Activated CD4-positive, alpha-beta memory T cell treated with anti-CD3 and anti-CD28 coated beads, Interleukin-2, amount 10 ng/mL, durations not matched to agents 7 days and 5 days (primary cell): Measurements from ENCODE around the gene PGRMC2. TPM values are rescaled to one million over a fixed set of nuclear protein-coding genes. Genes with fewer than 3 reads are reported as not detected.

ENCODE experiments used
- CTCF ChIA-PET: fragments of 350-600 bp; sonication (Branson Sonifier 250); formaldehyde crosslinking; loops from one replicate; lab custom pipeline; 2021; ENCODE audit warnings: antibody characterized with exemption, inconsistent platforms; lab: Charles Lee
- POLR2A ChIA-PET: fragments of 350-600 bp; sonication (Branson Sonifier 250); formaldehyde crosslinking; loops from one replicate; lab custom pipeline; 2021; ENCODE audit warnings: antibody characterized with exemption; lab: Charles Lee
- DNase-seq: peaks from one replicate; pipeline ENCODE4 v3.0.0-alpha.2; 2020
- H3K27ac Mint-ChIP-seq: one replicate; pipeline ENCODE4 v1.8.0; 2021; ENCODE audit warnings: mild to moderate bottlenecking, mixed read lengths
- H3K27me3 Mint-ChIP-seq: one replicate; pipeline ENCODE4 v1.8.0; 2021; ENCODE audit warnings: mixed read lengths
- H3K36me3 Mint-ChIP-seq: one replicate; pipeline ENCODE4 v1.8.0; 2021; ENCODE audit warnings: low read depth, mixed read lengths
- H3K4me1 Mint-ChIP-seq: one replicate; pipeline ENCODE4 v1.8.0; 2021; ENCODE audit warnings: mixed read lengths
- H3K4me3 Mint-ChIP-seq: one replicate; pipeline ENCODE4 v1.8.0; 2021; ENCODE audit warnings: mild to moderate bottlenecking, mixed read lengths
- H3K9me3 Mint-ChIP-seq: one replicate; pipeline ENCODE4 v1.8.0; 2021; ENCODE audit warnings: mixed read lengths
- total RNA-seq, 2 experiments: library from RNA; stranded (reverse); gene quantifications; one replicate each; pipeline ENCODE4 v1.2.3, GENCODE V29; 2021

Gene PGRMC2
- total RNA-seq, 2 experiments from 2014 or later = 44.3 to 46.0 TPM

DNA sequence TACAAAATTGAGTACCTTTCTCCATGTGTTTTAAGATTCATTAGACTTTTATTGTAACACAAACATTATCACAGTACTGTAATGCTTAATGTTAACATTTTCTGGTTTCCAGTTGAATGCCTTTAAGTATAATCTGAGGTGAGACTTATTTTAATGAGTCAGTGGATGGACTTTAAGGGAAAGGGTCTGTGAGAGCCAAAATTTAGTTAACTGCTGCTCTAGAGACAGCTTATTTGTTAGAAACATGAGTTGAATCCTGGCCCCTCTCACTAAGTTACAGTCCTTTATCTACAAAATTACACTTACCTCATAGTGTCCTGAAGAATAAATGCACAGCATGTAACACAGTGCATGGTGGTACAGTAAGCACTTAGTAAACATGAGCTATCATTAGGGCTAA, 66.0 kb downstream of the PGRMC2 start:
- POLR2A ChIA-PET = no interaction called here
- no peak overlapping the region for H3K27ac Mint-ChIP-seq

DNA sequence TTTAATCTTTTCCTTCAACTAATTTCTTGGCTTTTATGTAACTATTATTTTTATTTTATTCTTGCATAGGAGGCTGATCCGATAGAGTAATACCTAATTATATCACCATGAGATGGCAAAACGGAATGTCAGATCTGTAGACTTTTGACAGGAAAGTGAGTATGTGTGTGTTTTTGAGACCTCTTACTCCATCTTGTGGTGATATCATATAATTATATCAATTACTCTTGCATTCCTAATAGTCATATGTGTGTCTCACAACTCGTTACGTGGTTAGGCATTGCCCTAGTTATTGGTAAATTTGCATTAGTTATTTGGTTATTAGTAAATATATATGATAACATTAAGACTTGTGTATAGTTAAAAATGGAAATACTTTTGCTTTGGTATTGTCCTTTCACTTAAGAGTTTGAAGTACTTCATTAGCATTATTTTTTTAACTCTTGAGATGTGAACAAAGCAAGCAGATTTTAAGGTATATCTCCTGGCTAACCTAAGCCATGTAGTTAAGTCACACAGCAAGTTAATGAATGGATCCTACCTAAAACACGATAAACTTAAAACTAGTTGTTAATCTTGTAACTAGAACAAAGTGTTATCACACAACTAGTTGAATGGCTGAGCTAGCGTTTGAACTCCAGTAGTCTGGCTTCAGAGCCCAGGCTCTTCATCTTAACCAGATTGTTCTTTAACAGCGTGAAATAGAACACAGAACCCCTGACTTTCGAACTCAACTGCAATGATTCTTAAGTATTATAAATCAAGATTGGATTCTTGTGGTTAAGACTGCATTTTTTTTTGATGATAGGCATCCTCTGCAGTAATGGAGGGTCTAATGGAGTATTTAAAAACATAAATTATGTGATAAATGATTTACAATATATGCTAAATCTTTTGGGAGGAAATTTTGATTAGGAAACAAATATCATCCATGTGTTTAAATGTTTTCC, 67.1 kb downstream of the PGRMC2 start:
- Mint-ChIP-seq H3K4me1 (no peaks in the 10 kb centered on the region), H3K36me3 (no peaks in the 10 kb centered on the region), H3K9me3 (no peaks in the 10 kb centered on the region), H3K4me3 (no peak overlapping the region), H3K27ac (no peak overlapping the region), H3K27me3 (no peaks in the 10 kb centered on the region)
- ChIA-PET POLR2A (no interaction called here), CTCF (interaction anchor here (1.0 kb wide), 1 partner anchor 29 kb away, joined by 3 read pairs; no protein-coding TSS in a partner anchor)
- DNase-seq = no peak

More for the DNA sequence above, 66.0 kb downstream of the PGRMC2 start:
- H3K4me1 Mint-ChIP-seq = no peaks in the 10 kb centered on the region
- H3K4me3 Mint-ChIP-seq = no peak overlapping the region
- H3K27me3 Mint-ChIP-seq = no peaks in the 10 kb centered on the region
- no peaks in the 10 kb centered on the region for H3K36me3 Mint-ChIP-seq
- no peaks in the 10 kb centered on the region for H3K9me3 Mint-ChIP-seq
- CTCF ChIA-PET = no interaction called here
- DNase-seq = no peak

Other genes with a start within 250 kb of the PGRMC2 start
- gene LARP1B, start 226.5 kb downstream of the PGRMC2 start, total RNA-seq = 10 to 100 TPM; 13.8 to 14.0 TPM